ENCODE results near the gene PRPF40A.

DNA sequence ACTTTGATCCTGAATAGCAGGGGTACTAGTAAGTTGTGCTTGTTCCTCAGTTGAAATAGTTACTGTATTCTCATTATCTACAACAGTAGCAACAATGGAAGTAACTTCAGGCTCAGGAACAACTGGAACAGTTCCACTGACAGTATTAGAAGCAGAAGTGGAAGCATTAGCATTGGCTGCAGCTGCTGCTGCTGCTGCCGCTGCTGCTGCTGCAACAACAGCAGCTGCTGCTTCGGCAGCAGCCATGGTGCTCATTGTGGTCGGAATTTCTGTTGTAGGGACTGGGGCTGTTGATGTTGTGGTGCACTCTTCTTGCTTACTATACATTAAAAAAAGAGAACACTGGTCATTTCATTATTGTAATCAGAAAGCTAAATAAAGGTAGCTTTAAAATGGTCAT is 40.8 kb downstream of the PRPF40A start:
- TF ChIP-seq GATA2 (IDR thresholded peaks at IDR 0.05; ENCODE audit: low read depth, low read length) (no peak), GATA3 (IDR thresholded peaks at IDR 0.05; ENCODE audit: low read depth, low read length) (no peak)
